Activated CD4-positive, alpha-beta T cell treated with anti-CD3 and anti-CD28 coated beads, Interleukin-2, amount 50 U/mL, for 1 hour (primary cell): ENCODE measurements around the gene ZSCAN10.
A peak's percentile ranks its signal among the peaks of the same experiment; 100 is the strongest.
"Not testable (repeated sequence)": the region's sequence is repeated elsewhere in the genome, so short reads cannot be mapped to it uniquely, and the experiment has no call there.

Experiments used
- DNase-seq: peaks from one replicate; pipeline ENCODE4 v3.0.0-alpha.2; 2020

Gene ZSCAN10

DNA sequence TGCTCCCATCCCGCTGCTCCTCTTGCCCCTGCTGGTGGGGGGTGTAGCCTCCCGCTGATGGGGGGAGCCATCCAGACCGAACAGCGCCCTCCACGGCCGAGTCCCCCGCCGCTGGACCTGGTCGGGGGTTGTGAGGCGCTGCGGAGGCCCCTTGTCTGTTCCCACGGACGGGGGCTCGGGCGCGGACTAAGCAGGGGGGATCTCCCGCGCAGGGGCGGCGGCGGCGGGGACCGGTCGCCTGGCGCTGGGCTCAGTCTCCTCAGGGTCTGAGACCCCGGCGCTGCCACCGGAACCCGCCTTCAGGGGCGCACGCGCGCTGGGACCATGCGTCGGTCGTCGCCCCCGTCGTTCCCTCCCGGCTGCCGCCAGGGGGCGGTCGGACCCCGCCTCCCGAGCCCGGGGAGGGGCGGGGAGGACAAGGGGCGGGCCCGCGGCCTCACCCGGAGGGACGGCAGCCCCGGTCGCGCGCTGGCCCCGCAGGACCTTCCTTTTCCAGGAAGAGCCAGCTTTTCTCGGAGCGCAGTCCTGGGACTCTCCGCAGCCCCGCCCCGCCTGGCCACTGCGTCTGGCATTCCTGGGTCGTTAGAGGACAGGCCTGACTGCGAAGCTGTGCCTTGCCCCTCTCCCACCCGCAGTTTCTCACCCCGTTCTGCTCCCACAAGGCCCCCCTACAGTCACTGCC, 39.9 kb downstream of the ZSCAN10 start:
- peak; percentile 81 for DNase-seq

DNA sequence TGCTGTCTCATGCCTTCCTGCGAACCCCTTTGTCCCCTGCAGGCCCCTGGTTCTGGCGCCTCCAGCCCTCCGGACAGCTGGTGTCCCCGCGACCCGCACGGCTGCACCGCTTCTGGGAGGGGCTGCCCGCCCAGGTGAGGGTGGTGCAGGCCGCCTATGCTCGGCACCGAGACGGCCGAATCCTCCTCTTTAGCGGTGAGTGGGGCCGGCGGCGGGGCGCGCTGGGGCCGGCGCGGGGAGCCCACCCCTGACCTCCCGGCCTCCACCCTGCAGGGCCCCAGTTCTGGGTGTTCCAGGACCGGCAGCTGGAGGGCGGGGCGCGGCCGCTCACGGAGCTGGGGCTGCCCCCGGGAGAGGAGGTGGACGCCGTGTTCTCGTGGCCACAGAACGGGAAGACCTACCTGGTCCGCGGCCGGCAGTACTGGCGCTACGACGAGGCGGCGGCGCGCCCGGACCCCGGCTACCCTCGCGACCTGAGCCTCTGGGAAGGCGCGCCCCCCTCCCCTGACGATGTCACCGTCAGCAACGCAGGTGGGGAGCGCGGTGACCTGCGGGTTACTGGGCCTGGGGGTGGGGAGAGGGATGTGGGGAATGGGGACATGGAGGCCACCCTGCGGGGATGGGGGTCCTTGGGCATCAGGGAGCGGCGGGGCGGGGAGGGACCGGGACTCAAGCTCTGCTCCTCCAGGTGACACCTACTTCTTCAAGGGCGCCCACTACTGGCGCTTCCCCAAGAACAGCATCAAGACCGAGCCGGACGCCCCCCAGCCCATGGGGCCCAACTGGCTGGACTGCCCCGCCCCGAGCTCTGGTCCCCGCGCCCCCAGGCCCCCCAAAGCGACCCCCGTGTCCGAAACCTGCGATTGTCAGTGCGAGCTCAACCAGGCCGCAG, 40.7 kb downstream of the ZSCAN10 start:
- peak; percentile 51 for DNase-seq

DNA sequence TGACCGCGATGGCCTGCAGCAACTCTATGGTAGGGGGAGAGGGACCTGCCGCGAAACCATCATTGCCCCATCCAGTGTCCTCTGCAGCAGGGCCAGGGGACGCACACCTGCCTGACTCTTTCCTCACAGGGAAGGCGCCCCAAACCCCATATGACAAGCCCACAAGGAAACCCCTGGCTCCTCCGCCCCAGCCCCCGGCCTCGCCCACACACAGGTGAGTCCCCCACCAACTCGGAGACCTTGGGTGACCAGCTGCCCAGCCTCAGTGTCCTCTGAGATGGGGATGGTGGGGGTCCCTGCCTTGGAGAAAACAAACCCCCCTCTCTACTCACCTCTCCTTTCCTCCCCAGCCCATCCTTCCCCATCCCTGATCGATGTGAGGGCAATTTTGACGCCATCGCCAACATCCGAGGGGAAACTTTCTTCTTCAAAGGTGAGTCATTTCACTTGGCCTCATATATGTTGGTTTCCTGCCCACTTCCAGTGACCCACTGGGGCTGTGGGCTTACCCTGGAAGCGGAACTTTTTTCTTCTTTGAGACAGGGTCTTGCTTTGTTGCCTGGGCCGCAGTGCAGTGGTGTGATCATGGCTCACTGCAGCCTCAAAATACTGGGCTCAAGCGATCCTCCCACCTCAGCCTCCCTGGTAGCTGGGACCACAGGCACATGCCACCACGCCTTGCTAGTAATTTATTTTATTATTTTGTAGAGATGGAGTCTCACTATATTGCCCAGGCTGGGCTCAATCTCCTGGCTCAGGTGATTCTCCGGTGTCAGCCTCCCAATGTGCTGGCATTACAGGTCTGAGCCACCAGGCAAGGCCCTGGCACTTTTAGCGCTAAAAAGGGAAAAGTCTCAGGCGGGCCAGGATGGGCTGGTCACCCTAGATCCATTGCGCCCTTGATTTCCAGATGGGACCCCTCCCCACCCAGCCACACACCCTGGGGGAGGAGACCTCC, 41.6 kb downstream of the ZSCAN10 start:
- DNase-seq = no peak

DNA sequence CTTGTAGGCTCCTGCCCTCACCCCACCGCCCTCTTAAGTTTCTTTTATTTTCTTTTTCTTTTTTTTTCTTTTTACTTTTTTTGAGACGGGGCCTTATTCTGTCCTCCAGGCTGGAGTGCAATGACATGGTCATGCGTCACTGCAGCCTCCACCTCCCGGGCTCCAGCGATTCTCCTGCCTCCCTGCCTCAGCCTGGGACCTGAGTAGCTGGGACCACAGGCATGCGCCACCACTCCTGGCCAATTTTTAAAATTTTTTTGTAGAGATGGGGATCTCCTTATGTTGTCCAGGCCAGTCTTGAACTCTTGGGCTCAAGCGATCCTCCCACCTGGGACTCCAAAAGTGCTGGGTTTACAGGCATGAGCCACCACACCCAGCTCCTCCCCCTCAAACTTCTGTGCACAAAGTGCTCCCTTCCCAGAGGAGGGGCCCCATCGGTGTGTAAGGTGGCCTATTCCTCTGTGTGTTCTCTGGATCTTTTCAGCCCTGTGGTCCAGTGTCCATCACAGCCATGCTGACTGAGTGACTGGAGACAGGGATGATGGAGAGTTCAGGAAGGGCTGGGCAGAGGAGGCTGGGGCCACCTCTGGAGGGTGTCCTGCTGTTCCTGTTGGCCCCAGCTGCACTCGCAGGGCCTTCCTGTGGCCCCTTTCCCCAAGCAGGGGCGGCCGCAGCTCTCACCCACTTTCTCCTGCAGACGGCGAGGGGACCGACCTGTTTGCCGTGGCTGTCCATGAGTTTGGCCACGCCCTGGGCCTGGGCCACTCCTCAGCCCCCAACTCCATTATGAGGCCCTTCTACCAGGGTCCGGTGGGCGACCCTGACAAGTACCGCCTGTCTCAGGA, 42.5 kb downstream of the ZSCAN10 start:
- DNase-seq = no peak

DNA sequence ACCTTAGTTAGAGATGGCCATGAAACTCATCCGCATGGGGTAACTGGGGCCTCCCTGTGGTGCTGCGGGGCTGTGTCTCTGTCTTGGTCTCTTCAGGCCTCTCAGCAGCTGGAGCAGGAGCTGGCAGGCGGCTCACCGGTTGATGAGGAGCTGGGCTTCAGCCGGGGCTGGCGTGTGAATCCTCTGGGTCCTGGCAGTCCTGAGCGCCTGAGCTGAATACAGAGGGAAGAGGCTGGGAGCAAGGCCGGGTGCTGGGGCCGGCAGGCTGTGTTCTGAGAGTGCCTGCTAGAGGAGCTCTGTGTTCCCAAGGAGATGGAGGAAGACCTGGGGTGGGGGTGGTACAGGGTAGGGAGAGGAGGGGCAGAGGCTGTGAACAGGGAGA, 43.4 kb downstream of the ZSCAN10 start:
- not testable (repeated sequence) for DNase-seq

DNA sequence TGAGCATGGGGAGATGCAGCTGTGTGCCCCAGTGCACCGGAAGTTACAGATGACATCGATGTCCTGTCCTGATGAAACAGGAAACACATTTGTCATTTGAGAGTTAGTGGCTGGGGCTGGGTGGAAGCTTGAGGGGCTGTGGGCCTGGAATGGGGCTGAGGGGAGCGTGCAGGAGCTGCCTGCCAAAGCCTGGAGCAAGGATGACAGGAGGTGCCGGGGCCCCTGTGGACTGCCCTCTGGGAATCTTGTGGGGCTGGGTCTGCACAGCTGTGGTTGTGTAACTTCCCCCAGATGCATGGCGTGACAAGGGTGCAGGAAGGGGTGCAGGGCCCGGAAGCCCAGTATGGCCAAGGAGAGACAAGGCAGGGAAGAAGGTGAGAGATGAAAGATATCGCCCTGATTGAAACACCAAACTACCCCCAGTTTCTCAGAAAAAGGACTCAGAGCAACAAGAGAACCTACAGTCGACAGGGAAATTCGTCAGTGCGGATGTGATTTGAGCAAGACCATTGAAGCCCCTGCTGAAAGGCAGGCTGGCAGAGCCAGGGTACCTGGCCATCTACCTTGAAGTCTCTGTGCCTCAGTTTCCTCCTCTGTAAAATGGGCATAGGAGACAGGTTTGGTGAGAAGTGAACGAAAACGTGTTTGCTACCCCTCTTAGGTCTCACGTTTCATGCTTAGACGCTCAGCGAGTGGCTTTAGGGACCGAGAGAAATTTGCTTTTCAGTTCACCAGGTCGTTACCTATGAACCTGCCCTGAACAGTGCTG, 43.9 kb downstream of the ZSCAN10 start:
- no peak for DNase-seq

DNA sequence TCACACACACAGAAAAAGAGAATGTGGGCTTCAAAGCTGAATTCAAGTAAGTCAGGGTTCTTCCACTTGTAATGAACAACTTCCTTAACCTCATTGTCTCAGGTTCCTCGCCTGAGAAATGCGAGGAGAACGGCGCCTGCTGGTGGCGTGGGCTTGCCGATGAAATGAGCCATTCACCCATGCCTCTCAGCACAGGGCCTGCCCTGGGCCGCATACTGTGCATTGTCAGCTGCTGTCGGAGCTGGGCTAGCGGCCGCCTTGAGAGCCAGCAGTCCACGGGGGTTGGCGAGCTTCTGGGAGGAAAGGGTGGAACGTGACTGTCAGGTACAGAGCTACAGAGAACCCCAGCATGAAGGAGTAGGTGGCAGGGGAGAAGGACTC, 45.8 kb downstream of the ZSCAN10 start:
- DNase-seq = not testable (repeated sequence)

DNA sequence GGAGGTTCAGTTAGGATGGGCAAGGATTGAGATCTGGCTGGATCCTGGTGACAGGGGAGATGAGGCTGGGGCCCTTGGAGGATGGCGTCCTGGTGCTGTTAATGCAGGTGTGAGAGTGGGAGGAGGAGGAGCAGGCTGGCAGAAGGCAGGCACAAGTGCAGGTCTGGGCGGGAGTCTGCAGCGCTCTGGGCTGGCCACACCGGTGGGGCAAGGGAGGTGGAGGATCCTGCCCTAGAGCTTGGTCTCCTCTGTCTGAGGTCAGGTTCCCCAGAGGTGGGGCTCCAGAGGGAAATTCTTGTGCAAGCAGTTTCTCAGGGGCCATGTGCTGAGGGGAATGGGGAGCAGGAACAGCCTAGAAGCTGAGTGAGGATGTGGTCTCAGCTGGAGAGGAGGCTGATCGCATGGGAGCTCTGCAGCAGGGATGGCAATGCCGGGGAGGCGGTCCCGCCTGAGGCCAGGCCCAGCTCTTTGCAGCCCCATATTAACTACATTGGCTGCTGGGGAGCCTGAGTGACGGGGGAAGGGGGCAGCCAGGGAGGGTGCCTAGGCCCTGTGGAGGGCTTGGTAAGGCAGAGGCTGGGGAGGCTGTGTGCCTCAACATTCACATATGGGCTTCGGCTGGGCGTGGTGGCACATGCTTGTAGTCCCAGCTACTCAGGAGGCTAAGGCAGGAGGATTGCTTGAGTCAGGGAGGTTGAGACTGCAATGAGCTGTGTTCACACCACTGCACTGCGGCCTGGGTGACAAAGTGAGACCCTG, 46.3 kb downstream of the ZSCAN10 start:
- not testable (repeated sequence) for DNase-seq

DNA sequence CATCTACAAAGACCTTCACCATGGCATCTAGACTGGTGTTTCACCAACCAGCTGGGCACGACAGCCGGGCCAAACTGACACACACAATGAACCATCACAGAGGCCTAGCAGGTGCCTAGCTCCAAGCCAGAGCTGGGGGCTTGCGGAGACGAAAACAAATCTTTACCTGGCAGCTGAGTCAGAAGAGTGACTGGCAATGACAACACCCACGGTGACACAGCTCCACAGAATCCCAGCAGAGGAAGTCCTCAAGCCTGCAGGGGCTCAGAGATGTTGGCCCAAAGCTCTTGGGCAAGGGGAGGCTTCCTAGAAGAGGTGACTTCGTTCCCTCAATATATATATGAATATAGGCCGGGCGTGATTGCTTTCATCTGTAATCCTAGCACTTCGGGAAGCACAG, 47.6 kb downstream of the ZSCAN10 start:
- no peak for DNase-seq

DNA sequence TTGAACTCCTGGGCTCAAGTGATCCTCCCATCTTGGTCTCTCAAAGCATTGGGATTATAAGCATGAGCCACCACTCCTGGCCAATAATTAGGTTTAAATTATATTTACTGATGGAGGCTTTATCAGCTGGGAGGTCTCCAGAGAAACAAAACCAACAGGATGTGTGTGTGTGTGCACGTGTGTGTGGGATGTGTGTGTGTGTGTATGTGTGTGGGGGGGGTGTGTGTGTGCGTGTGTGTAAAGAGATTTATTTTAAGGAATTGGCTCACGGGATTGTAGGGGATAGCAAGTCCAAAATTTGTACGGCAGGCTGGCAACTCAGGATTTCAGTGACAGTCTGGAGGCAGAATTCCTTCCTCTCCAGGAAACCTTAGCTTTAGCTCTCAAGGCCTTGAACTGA, 48.1 kb downstream of the ZSCAN10 start:
- DNase-seq = no peak

DNA sequence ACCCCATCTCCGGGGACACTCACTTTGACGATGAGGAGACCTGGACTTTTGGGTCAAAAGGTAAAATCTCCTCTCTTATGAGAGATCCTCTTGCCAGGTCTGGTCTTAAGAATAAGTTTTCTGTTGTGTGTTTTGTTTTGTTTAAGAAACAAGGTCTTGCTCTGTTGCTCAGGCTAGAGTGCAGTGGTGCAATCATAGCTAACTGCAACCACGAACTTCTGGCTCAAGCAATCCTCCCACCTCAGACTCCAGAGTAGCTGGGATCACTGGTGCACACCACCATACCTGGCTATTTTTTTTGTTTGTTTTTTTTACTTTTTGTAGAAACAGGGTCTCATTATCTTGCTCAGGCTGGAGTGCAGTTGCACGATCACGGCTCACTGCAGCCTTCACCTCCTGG, 48.6 kb downstream of the ZSCAN10 start:
- DNase-seq = no peak

DNA sequence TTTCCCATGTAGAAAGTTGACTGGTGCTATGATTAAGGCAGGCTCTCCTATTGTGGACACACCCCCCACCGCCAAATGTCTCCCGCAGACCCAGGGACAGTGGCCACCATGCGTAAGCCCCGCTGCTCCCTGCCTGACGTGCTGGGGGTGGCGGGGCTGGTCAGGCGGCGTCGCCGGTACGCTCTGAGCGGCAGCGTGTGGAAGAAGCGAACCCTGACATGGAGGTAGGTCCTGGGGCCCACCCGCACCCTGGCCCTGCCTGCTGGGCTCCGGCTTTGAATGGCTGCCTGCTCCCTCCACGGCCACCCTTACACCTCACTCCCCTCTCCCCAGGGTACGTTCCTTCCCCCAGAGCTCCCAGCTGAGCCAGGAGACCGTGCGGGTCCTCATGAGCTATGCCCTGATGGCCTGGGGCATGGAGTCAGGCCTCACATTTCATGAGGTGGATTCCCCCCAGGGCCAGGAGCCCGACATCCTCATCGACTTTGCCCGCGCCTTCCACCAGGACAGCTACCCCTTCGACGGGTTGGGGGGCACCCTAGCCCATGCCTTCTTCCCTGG, 49.1 kb downstream of the ZSCAN10 start:
- no peak for DNase-seq

DNA sequence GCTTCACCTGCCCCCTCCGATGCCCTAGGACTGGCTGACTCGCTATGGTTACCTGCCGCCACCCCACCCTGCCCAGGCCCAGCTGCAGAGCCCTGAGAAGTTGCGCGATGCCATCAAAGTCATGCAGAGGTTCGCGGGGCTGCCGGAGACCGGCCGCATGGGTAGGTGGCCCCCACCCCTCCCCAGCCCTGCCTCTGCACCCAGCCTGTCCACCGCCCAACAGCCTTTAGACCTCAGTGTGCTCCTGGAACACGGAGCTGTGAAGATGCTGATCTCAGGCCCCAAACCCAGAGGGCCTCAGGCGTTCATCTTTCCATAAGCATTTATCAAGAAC, 51.7 kb downstream of the ZSCAN10 start:
- no peak for DNase-seq

DNA sequence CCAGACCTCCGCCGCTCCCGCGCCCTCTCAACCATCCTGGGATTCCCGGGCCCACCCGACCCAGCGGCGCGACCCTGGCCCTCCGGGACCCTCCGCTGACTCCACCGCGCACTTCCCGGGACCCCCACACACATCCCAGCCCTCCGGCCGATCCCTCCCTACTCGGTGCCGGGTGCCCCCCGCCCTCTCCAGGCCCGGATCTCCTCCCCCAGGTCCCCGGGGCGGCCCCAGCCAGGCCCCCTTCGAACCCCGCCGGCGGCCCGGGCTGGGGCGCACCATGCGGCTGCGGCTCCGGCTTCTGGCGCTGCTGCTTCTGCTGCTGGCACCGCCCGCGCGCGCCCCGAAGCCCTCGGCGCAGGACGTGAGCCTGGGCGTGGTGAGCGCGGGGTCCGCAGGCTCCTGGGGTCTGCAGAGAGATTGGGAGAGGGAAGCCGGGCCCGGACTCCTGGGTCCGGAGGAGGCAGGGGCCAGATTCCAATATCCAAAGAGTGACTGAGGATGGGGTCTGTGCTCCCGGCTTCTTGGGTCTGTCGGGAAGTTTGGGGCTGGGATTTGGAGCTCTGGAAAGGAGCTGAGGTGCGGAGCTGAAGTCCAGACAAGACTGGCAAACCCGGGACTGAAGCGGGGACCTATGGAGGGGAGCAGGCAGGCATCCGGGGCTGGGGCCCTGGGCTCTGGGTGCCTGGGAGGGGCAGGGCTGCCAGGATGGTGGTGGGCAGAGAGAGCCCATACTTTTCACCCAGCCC, 52.3 kb downstream of the ZSCAN10 start:
- DNase-seq = no peak

DNA sequence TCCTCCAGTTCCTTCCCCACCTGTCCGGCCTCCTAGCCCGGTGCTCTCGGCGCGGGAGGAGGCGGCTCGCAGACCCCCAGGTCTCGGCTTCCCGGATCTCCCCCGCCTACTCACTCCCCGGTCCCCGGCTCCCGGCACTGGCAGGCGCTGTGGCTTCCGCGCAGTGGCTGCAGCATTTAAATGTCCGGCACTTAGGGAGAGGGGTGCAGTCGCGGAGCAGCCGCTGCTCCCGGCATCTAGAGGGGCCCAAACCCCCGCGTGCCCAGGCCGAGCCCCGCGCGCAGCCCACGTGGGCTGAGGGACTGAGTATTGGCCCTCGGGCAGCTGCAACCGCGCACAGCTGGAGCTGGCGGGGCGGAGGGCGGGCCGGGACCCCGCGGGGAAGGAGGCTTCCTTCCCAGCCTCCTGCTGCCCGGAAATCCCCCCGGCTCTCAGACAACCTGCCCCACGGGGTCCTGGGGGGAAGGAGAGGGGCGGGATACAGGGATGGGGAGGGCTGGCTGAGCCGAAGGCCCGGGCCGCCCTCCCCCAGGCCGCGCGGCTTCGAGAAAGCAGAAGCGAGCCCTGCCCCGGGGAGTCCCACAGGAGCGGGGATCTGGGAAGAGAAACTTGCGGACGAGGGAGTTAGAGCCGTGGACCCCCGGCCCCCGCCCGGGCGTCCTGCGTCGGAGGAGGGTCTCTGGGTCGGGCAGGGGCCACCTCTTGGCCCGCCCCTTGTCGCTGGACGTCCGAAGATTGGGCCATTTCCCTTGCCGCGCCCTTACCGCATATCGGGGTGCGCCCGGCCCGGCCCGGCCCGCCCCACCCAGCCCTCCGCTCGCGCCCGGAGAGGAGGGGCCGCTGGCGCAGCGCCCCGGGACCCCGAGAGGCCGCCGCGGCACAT, 53.1 kb downstream of the ZSCAN10 start, which contains the start of gene MMP25:
Gene MMP25 (plus strand): TSS at position 804 of the 883 bp plus-strand sequence. CDS start 357 bp downstream, outside the sequence.
- no peak for DNase-seq

DNA sequence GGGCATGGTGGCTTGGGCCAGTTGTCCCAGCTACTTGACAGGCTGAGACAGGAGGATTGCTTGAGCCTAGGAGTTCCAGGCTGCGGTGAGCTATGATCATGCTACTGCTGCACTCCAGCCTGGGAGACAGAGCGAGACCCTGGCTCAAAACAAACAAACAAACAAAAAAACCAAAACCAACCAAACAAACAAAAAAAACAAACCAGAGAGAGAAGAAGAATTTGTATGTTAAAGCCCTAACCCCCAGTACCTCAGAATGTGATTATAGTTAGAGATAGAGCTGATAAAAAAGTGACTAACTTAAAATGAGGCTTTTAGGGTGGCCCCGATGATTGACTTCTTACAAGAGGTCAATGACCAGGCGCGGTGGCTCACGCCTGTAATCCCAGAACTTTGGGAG, 54.4 kb downstream of the ZSCAN10 start:
- no peak for DNase-seq

DNA sequence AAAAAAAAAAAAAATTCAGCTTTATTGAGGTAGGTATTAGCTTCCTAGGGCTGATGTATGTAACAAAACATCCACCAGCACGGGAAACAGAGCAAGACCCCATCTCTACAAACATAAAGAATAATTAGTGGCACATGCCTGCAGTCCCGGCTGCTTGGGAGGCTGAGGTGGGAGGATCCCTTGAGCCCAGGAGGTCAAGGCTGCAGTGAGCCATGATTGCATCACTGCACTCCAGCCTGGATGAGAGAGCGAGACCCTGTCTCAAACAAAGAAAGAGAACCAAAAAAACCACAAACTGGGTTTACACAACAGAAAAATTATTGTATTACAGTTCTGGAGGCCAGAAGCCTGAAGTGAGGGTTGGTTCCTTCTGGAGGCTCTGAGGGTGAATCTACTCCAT, 56.7 kb downstream of the ZSCAN10 start:
- no peak for DNase-seq

DNA sequence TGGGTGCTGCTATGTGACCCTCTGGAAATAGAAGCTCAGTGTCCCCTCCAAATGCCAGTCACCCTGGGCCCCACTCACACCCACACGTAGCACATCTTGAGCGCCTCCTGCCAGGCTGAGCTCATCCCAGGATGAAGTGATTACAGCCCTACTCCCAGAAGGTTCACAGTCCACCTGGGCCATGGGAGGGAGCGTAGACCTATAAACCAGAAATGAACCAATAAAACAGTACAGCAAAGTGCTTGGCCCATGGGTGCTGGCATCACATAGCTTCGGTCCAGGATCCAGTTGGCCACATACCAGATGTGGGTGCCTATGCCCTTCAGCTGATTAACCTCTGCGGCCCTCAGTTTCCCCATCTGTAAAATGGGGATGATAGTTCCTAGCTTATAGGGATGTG, 60.2 kb downstream of the ZSCAN10 start:
- DNase-seq = no peak
